Hindlimb muscle (tissue), 1 donor: Measurements from ENCODE around the gene RPIA. TPM values are rescaled to one million over a fixed set of nuclear protein-coding genes. Genes with fewer than 3 reads are reported as not detected.
"Not testable (repeated sequence)": the region's sequence is repeated elsewhere in the genome, so short reads cannot be mapped to it uniquely, and the experiment has no call there.

Experiments
- DNase-seq: peaks from one replicate; pipeline ENCODE4 v3.0.0-alpha.2; 2013
- polyA plus RNA-seq: library from polyadenylated mRNA; unstranded; fragments of 120-200 nt; gene quantifications from one replicate; pipeline ENCODE4 v1.2.1, GENCODE V29; 2013; ENCODE audit not compliant: insufficient read length

The RPIA gene
- 24.0 TPM for polyA plus RNA-seq

DNA sequence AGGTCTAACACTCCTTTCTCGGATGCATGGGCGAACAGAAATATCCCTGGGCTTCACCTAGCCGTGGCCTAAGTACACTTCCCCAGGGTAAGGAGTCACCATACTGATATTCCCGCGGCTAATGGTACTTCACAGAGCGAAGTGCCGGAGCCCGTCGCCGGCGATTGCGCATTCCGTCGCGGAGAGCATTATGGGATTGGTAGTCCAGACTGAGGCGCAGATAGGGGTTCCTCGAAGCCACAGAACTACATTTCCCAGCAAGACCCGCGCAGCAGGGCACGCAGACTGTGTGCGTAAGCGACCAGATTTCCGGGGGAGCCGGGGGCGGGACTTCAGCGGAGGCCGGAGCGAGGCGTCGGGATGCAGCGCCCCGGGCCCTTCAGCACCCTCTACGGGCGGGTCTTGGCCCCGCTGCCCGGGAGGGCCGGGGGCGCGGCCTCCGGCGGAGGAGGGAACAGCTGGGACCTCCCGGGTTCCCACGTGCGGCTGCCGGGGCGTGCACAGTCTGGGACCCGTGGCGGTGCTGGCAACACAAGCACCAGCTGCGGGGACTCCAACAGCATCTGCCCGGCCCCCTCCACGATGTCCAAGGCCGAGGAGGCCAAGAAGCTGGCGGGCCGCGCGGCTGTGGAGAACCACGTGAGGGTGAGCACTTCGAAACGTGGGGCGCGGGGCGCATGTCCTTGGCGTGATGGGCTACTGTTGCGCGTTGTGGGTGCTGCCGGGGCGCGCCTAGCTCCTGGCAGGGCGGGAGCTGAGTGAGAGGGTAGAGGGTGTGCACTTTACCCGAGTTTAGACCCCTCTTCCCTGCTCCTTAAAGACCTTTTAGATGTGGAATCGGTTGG is at the start of gene RPIA:
Gene RPIA (plus strand): TSS at position 335 of the 845 bp plus-strand sequence. CDS start 26 bp downstream, at position 361.
- DNase-seq = peak; percentile 99

- no peak for DNase-seq
These were observed 49.2 kb upstream of the RPIA start for GRCh38 chr2:88642278-88642677.

- DNase-seq = not testable (repeated sequence)
These were observed 46.1 kb upstream of the RPIA start for GRCh38 chr2:88645291-88645882.

- DNase-seq = no peak
These were observed 39.8 kb upstream of the RPIA start for GRCh38 chr2:88651646-88652045.

- DNase-seq = no peak
These were observed 36.8 kb upstream of the RPIA start for GRCh38 chr2:88654714-88655113.

DNA sequence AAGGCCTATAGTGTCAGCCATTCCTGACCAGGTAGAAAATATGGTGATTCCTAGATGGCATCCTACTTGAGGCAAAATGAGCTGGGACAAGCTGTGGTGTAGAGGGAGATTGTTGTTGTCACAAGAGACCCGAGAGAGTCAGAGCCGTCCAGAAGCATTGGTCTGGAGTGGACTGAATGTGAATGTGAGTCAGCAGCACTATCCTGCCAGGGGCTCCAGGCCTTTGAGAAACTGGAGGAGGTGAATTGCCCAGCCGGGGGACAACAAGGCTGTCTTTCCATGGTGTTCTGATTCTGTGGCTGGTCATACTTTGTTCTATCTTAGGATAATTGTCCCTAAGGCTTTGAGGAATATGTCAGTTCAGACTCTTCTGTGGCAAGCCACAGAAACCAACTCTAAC is 34.8 kb upstream of the RPIA start:
- no peak for DNase-seq

- no peak for DNase-seq
These were observed 34.3 kb upstream of the RPIA start for GRCh38 chr2:88657131-88657530.

DNA sequence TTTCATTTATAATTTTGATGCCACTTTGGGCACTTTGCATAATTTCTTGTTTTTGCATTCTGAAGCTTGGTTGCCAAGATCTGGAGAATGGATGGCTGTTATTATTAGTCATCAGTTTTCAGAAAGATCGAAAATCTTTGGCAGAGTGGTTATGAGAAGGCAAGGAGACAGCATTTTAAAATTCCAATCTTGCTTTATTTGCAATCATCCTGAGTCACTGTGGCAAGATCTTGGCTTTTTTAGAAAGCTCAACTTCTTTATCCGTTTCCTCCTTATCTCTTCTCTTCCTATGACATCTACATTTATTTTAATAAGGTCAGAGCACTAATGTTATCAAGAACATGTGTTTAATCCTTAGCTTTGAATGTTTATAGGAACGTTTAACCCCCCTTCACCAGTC is 33.1 kb upstream of the RPIA start:
- DNase-seq = no peak

- peak; percentile 3 for DNase-seq
These were observed 32.5 kb upstream of the RPIA start for GRCh38 chr2:88658881-88659537.

GRCh38 chr2:88659538-88659915 is 31.9 kb upstream of the RPIA start:
- peak; percentile 44 for DNase-seq

DNA sequence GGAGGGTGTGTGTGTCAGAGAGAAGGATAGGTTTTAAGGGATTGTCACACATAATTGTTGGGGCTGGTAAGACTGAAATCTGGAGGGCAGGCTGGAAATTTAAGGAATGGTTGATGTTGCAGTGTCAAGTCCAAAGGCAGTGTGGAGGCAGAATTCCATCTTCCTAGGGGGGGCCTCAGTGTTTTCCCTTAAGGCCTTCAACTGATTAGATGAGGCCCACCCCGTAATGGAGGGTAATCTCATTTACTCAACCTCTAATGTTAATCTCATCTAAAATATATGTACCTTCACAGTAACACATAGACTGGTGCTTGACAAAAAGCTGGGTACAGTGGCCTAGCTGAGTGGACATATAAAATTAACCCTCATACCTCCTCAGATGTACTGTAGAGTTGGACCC is 30.9 kb upstream of the RPIA start:
- DNase-seq = no peak

DNA sequence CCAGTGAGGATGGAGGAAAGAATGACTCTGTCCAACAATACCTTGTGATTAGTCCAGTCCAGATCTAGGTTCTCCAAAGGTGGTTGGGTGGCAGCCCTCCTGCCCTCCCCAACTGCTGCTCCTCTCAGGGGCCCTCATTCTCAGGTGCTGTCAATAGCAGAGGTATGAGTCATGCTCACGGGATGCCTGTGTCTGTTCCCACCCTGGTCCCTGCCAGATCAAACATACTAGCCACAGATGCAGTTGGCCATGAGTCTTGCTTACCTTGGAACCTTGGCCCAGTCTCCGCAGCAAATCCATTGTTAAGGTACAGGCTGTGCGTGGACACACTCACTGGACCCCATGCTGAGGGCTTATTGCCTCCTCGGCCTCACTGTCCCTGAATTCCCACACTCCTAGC is 24.9 kb upstream of the RPIA start:
- no peak for DNase-seq

- no peak for DNase-seq
These were observed 24.3 kb upstream of the RPIA start for GRCh38 chr2:88667219-88667618.

GRCh38 chr2:88668862-88669261 is 22.6 kb upstream of the RPIA start:
- DNase-seq = no peak

DNA sequence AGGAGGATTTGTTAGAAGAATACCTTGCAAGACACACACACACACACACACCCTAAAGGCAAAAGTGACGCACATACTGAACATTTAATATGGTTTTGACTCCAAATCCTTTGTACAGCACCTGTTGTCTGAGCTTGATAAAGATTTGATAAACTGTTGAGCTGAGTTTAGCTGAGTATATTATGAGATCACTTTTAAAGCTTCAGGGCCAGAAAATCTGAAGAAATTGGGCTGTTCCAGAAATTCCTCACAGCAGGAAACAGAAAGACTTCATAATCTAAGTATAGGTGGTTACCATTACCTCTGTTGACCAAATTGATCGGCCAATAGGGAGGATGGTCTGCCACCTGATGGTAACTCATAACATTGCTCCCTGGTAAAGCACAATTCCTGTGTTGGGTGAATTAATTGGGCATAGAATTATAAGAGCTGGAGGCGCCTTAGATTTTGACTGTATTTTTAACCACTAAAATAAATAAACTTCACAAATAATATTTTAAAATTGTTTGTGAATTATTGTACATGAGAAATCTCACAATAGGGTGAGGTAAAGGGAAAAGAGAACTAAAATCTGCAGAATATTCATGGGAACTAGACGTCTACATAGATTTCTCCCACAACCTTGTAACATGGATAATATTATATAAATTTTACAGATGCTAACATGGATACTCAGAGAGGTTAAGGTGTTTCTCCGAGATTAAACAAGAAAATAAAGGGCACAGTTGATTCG is 21.8 kb upstream of the RPIA start:
- DNase-seq = no peak

DNA sequence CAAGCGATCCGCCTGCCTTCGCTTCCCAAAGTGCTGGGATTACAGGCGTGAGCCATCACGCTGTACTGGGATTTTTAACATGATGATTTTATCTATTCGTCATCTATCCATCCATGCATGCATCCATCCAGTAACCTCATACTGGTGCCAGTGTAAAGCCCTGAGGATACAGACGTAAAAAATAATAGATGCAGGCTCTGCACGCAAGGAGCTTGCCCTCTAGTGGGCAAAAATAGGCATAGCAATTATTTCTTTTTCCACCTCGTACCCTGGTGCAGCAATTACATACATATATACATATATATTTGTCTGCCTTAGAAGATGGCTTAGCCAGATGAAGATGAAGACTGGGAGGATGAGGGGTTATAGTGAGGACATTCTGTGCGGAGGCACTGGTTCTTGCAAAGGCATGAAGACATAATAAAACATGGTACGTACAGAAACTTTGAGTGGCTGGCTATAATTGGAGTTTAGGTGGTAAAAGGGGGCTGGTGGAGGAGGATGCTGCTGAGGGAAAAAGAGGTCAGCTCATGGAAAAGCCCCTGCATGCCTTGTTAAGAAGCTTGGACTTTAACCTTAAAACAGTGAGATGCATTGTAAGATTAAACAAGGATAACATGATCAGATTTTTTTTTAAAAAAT is 19.6 kb upstream of the RPIA start:
- DNase-seq = peak; percentile 36

- DNase-seq = no peak
These were observed 18.1 kb upstream of the RPIA start for GRCh38 chr2:88673363-88673762.

GRCh38 chr2:88680266-88680902 is 11.1 kb upstream of the RPIA start:
- no peak for DNase-seq

DNA sequence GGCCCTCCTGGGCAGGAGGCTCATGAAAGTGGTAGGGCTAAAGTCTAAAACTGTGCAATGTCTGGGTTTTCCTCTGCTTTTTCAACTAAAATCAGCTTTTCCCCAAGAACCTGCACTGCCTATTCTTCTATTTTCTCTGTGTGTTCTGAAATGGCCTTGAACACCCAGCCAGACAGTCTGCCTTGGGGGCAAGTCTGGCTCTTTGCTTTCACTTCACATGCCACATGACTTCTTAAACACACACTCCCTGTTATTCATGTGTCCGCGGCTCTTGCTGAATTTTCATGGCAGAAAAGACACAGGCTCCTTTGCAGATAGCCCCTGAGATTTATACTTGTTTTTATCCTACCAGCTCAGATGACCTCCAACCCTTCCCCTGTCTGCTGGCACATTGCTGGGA is 10.6 kb upstream of the RPIA start:
- no peak for DNase-seq

DNA sequence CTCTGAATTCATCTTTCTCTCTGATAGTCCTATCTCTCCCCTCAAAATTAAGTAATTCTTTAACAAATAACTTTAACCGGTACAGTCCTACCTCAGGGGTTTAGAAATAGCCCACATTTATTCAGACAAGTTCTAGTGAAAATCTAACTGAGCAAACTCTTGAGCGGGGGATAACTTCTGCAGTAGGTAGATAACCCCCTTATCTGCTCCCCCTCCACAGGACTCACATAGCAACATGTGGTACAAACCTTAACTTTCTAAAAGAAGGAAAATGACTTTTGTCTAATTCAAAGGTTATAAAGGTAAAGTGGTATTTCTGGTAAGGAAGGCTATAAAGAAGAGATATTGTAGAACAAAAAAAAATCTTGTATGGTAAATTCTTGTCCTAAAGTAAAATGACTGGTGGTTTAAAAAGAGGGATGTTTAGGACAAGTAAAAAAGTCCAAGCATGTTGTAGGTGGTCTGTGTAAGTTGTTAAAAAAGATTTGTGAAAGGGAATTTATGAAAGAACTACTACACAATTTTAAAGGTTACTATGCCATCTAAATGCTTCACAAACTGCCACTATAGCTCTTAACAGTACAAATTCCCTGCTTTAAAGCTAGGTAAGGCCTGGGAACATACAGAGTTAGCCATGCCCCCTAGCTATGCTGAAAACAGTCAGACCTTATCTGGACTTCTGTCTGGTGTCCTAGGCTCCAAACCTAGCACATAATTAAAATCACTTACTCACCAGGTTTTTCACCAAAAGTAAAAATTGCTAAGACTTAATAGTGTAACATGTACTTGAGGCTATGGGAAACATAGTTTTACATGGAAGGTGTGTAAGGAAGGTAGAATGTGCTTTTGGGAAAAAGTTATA is 8.1 kb upstream of the RPIA start:
- DNase-seq = no peak

DNA sequence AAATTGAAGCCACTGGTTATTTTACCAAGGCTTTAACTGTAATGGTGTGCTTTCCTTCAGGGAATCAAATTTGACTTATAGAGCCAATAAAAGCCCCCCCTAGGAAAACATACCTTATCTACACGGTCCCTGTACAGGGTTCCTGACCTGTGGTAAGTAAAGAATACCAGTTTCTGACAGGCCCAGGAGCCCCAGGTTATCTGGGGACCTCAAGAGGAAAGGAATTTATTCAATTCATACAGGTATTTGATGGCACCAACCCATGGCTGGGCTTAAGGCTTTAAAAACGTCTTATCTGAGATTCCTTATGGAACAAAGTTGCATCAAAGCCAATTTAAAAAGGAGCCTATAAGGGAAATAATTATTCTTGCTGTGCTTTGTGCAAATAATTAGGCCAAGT is 7.0 kb upstream of the RPIA start:
- DNase-seq = no peak
